Upper lobe of right lung (tissue), 1 donor: Measurements from ENCODE around the gene KCMF1. TPM values are rescaled to one million over a fixed set of nuclear protein-coding genes. Genes with fewer than 3 reads are reported as not detected.
A peak's percentile ranks its signal among the peaks of the same experiment; 100 is the strongest.

Experiments
- ATAC-seq: fragments of 200-7000 bp; cut with Tn5 transposase; one replicate; pipeline ENCODE4 v1.9.1; 2020; ENCODE audit warnings: mild to moderate bottlenecking, moderate library complexity
- DNase-seq: peaks from one replicate; pipeline ENCODE4 v3.0.0-alpha.2; 2020
- H3K27ac ChIP-seq: fragments of 200-600 bp; one replicate; pipeline ENCODE4 v1.8.0; 2022
- H3K27me3 ChIP-seq: fragments of 200-600 bp; one replicate; pipeline ENCODE4 v1.8.0; 2022; ENCODE audit warnings: mild to moderate bottlenecking
- H3K36me3 ChIP-seq: fragments of 200-600 bp; one replicate; pipeline ENCODE4 v1.8.0; 2022
- H3K4me1 ChIP-seq: fragments of 200-600 bp; one replicate; pipeline ENCODE4 v1.8.0; 2022
- H3K4me3 ChIP-seq: fragments of 200-600 bp; one replicate; pipeline ENCODE4 v1.8.0; 2022; ENCODE audit warnings: mild to moderate bottlenecking
- H3K9me3 ChIP-seq: fragments of 200-600 bp; one replicate; pipeline ENCODE4 v1.8.0; 2022
- intact Hi-C: fragments of 100-400 bp; cut with DNase I; formaldehyde crosslinking; loops from one replicate; pipeline ENCODE4 v1.11.0; 2022
- total RNA-seq: library from RNA; stranded (reverse); fragmentation: NEBNext Ultra II Directional; extraction: Animal tissue kit (Norgen Biotek cat#: 25700); gene quantifications from one replicate; pipeline ENCODE4 v1.2.1, GENCODE V29; 2021
- TF ChIP-seq, protein P1 (sequence below): fragments of 200-600 bp; IDR thresholded peaks from one replicate; pipeline ENCODE4 v1.8.0; 2022; ENCODE audit warnings: antibody characterized with exemption
- donor health status: DM: no; HTN: yes; CAD: no; lungs with severe emphysema.

Gene KCMF1
- total RNA-seq, 1 donor from 2014 or later, result 72.9 TPM

DNA sequence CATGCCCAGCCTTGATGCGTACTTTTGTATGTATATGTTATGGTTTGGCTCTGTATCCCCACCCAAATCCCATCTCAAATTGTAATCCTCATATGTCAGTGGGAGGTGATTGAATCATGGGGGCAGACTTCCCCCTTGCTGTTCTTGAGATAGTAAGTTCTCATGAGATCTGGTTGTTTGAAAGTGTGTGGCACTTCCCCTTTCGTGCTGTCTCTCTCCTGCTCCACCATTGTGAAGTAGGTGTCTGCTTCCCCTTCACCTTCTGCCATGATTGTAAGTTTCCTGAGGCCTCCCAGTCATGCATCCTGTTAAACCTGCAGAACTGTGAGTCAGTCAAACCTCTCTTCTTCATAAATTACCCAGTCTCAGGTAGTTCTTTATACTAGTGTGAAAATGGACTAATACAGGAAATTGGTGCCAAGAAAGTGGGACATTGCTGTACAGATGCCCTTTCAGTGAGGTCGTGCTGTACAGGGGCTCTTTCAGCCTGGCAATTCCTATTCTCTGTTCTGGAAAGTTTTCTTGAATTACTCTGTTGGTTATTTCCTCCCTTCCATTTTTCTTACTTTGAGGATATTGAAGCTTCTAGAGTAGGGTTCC lies 38.2 kb downstream of the KCMF1 start:
- Histone ChIP-seq H3K36me3 (peaks cover 8% of the 10 kb centered on the region), H3K27ac (no peak overlapping the region), H3K9me3 (no peaks in the 10 kb centered on the region), H3K27me3 (no peaks in the 10 kb centered on the region), H3K4me3 (no peak overlapping the region), H3K4me1 (peaks cover 29% of the 10 kb centered on the region)
- intact Hi-C loops, result no loop called here
- TF ChIP-seq, protein P1, sequence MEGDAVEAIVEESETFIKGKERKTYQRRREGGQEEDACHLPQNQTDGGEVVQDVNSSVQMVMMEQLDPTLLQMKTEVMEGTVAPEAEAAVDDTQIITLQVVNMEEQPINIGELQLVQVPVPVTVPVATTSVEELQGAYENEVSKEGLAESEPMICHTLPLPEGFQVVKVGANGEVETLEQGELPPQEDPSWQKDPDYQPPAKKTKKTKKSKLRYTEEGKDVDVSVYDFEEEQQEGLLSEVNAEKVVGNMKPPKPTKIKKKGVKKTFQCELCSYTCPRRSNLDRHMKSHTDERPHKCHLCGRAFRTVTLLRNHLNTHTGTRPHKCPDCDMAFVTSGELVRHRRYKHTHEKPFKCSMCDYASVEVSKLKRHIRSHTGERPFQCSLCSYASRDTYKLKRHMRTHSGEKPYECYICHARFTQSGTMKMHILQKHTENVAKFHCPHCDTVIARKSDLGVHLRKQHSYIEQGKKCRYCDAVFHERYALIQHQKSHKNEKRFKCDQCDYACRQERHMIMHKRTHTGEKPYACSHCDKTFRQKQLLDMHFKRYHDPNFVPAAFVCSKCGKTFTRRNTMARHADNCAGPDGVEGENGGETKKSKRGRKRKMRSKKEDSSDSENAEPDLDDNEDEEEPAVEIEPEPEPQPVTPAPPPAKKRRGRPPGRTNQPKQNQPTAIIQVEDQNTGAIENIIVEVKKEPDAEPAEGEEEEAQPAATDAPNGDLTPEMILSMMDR, result no peak
- peak; percentile 68 for ATAC-seq
- no peak for DNase-seq

DNA sequence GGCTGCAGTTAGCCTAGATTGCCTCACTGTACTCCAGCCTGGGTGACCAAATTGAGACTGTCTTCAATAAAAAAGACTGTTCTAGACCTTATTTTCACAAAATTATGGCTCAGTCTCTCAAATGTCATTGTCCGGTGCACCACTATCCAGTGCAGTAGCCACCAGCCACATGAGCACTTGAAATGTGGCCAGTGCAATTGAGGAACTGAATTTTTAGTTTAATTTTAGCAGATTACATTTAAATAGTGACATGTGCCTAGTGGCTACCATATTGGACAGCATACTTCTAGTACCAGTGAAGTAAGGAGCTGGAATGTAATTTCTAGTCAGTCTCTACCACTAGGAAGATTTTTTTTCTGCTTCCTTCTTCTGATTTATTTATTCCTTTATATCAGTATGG lies 39.4 kb downstream of the KCMF1 start:
- Histone ChIP-seq H3K27ac (no peak overlapping the region), H3K9me3 (no peaks in the 10 kb centered on the region), H3K36me3 (peaks cover 8% of the 10 kb centered on the region), H3K27me3 (no peaks in the 10 kb centered on the region), H3K4me1 (peaks cover 38% of the 10 kb centered on the region), H3K4me3 (no peak overlapping the region)
- DNase-seq (no peak), ATAC-seq (no peak)
- intact Hi-C loops, result no loop called here
- TF ChIP-seq, protein P1, result no peak

DNA sequence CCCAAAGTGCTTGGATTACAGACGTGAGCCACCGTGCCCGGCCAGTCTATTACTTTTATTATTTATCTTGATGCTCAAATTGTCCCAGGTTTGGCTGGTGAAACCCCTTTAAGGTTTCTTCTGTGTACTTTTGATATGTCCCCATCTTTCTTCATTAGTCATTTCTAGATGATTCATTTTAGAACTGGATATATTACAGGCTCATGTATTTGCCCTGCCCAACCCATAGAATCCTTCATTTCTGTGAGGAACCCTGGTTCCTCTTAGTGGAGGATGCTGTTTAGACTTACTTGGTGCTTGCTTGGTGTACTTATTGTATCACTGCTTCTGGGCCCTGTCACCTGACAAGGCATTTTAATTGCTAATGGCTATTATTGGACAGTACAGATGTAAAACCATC lies 40.1 kb downstream of the KCMF1 start:
- H3K4me1 ChIP-seq, result peaks cover 40% of the 10 kb centered on the region
- no peak for DNase-seq
- no peak for ATAC-seq
- intact Hi-C loops, result no loop called here
- H3K27me3 ChIP-seq, result no peaks in the 10 kb centered on the region
- no peak overlapping the region for H3K27ac ChIP-seq
- TF ChIP-seq, protein P1, result no peak
- H3K4me3 ChIP-seq, result no peak overlapping the region
- H3K9me3 ChIP-seq, result no peaks in the 10 kb centered on the region
- H3K36me3 ChIP-seq, result peaks cover 8% of the 10 kb centered on the region

DNA sequence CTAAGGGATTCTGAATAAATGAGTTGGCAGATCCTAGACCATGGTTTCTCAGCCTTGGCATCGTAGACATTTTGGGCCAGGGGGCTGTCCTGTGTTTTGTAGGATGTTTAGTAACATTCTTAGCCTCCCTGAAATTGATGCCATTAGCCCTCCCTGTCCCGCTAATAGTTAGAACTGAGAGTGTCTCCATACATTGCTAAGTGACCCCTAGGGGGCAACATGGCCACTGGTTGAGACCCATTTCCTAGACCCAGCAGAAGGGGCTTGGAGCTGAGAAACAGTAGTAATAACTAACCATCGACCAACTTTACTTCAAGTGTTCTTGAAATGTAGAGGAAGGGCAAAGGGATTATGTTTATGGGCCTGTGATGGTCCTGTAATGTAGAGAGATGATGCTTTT lies 40.8 kb downstream of the KCMF1 start:
- Histone ChIP-seq H3K27me3 (no peaks in the 10 kb centered on the region), H3K4me3 (no peak overlapping the region), H3K27ac (no peak overlapping the region), H3K36me3 (peaks cover 8% of the 10 kb centered on the region), H3K4me1 (peaks cover 45% of the 10 kb centered on the region), H3K9me3 (no peaks in the 10 kb centered on the region)
- TF ChIP-seq, protein P1, result no peak
- DNase-seq (no peak), ATAC-seq (no peak)
- intact Hi-C loops, result no loop called here

DNA sequence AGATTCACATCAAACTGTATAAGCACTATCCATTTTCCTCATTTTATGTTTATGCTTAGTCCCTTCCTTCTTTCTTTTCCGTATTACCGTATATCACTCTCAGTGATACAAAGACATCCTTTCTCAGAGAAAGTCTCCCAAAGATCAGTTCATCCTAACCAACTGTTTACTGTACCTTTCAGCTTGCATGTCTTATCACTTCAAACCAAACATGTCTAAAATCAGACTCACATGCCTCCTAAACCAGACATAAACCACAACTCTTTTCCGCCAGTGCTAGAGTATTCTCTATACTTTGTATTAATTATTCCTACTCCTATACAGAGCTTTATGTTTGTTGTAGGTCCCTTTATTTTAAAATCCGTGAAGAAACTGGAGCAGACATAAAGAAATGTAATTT lies 41.5 kb downstream of the KCMF1 start:
- peaks cover 49% of the 10 kb centered on the region for H3K4me1 ChIP-seq

More for the DNA sequence above, 41.5 kb downstream of the KCMF1 start:
- no peak for DNase-seq
- TF ChIP-seq, protein P1, result no peak
- Histone ChIP-seq H3K36me3 (peaks cover 6% of the 10 kb centered on the region), H3K9me3 (no peaks in the 10 kb centered on the region), H3K4me3 (no peak overlapping the region), H3K27me3 (no peaks in the 10 kb centered on the region), H3K27ac (no peak overlapping the region)
- ATAC-seq, result no peak
- intact Hi-C loops, result no loop called here
